ENCODE measurements around the gene KCNF1. TPM values are rescaled to one million over a fixed set of nuclear protein-coding genes. Genes with fewer than 3 reads are reported as not detected.
A peak's percentile ranks its signal among the peaks of the same experiment; 100 is the strongest.

Gene KCNF1
- not detected for polyA plus RNA-seq (ENCODE audit: low read depth in 6 of 6)

GRCh38 chr2:10911291-10912075, at the start of gene KCNF1:
Gene KCNF1 (plus strand): TSS chr2:10911934. CDS start chr2:10912427, 493 bp downstream.
- H3K4me1 Mint-ChIP-seq = peaks cover 0 to 6% (median 4%) of the 10 kb centered on the region in 3 donors
- ATAC-seq (ENCODE audit: low read depth in 2 of 2) (no peak), DNase-seq (no peak)
- H3K27ac Mint-ChIP-seq = peak within 1 kb of the TSS in 1 of 6 donors; percentile 24
- peaks cover 0 to 7% of the 10 kb centered on the region in 2 donors for H3K36me3 Mint-ChIP-seq
- H3K9me3 Mint-ChIP-seq = no peaks in the 10 kb centered on the region
- H3K4me3 Mint-ChIP-seq = peak within 1 kb of the TSS in 2 of 8 donors; percentile 14 to 25
- peaks cover 18 to 62% (median 47%) of the 10 kb centered on the region in 3 donors for H3K27me3 Mint-ChIP-seq

GRCh38 chr2:10862330-10862729, 49.4 kb upstream of the KCNF1 start:
- no peak overlapping the region for H3K4me3 Mint-ChIP-seq
- H3K4me1 Mint-ChIP-seq = peaks cover 16 to 32% (median 26%) of the 10 kb centered on the region in 3 donors
- H3K27me3 Mint-ChIP-seq = peaks cover 16 to 70% (median 62%) of the 10 kb centered on the region in 3 donors
- ATAC-seq (ENCODE audit: low read depth in 2 of 2) = no peak
- peak overlapping the region in 2 of 6 donors; percentile 38 to 46 for H3K27ac Mint-ChIP-seq
- no peaks in the 10 kb centered on the region for H3K9me3 Mint-ChIP-seq
- H3K36me3 Mint-ChIP-seq = no peaks in the 10 kb centered on the region
- DNase-seq = no peak

GRCh38 chr2:10863047-10863446, 48.7 kb upstream of the KCNF1 start:
- no peak for DNase-seq
- H3K4me3 Mint-ChIP-seq = peak overlapping the region in 1 of 8 donors; percentile 39
- peaks cover 16 to 68% (median 58%) of the 10 kb centered on the region in 3 donors for H3K27me3 Mint-ChIP-seq
- ATAC-seq (ENCODE audit: low read depth in 2 of 2) = no peak
- peaks cover 16 to 35% (median 26%) of the 10 kb centered on the region in 3 donors for H3K4me1 Mint-ChIP-seq
- H3K9me3 Mint-ChIP-seq = no peaks in the 10 kb centered on the region
- no peaks in the 10 kb centered on the region for H3K36me3 Mint-ChIP-seq
- H3K27ac Mint-ChIP-seq = peak overlapping the region in 1 of 6 donors; percentile 46

GRCh38 chr2:10863837-10864236, 47.9 kb upstream of the KCNF1 start:
- ATAC-seq (ENCODE audit: low read depth in 2 of 2) (peak; percentile 43 to 57), DNase-seq (no peak)
- no peaks in the 10 kb centered on the region for H3K36me3 Mint-ChIP-seq
- H3K27ac Mint-ChIP-seq = peak overlapping the region in 1 of 6 donors; percentile 29
- peaks cover 16 to 64% (median 52%) of the 10 kb centered on the region in 3 donors for H3K27me3 Mint-ChIP-seq
- no peaks in the 10 kb centered on the region for H3K9me3 Mint-ChIP-seq
- H3K4me3 Mint-ChIP-seq = peak overlapping the region in 2 of 8 donors; percentile 24 to 31
- H3K4me1 Mint-ChIP-seq = peaks cover 16 to 37% (median 26%) of the 10 kb centered on the region in 3 donors

GRCh38 chr2:10864251-10864650, 47.5 kb upstream of the KCNF1 start:
- Mint-ChIP-seq H3K27ac (peak overlapping the region in 1 of 6 donors; percentile 29), H3K4me1 (peaks cover 16 to 37% (median 26%) of the 10 kb centered on the region in 3 donors), H3K4me3 (peak overlapping the region in 3 of 8 donors; percentile 20 to 31 (median 24)), H3K9me3 (no peaks in the 10 kb centered on the region), H3K27me3 (peaks cover 13 to 60% (median 48%) of the 10 kb centered on the region in 3 donors), H3K36me3 (no peaks in the 10 kb centered on the region)
- ATAC-seq (ENCODE audit: low read depth in 2 of 2) (no peak), DNase-seq (no peak)

- H3K9me3 Mint-ChIP-seq = no peaks in the 10 kb centered on the region
- no peak overlapping the region for H3K27ac Mint-ChIP-seq
- no peaks in the 10 kb centered on the region for H3K36me3 Mint-ChIP-seq
- peaks cover 13 to 52% (median 41%) of the 10 kb centered on the region in 3 donors for H3K27me3 Mint-ChIP-seq
- peak; percentile 27 for DNase-seq
- peak; percentile 83 to 90 for ATAC-seq (ENCODE audit: low read depth in 2 of 2)
- peaks cover 16 to 37% (median 26%) of the 10 kb centered on the region in 3 donors for H3K4me1 Mint-ChIP-seq
- H3K4me3 Mint-ChIP-seq = peak overlapping the region in 4 of 8 donors; percentile 16 to 54 (median 36)
Measured at GRCh38 chr2:10864861-10865636, 46.7 kb upstream of the KCNF1 start.

GRCh38 chr2:10865841-10866240, 45.9 kb upstream of the KCNF1 start:
- peaks cover 16 to 37% (median 26%) of the 10 kb centered on the region in 3 donors for H3K4me1 Mint-ChIP-seq
- no peaks in the 10 kb centered on the region for H3K36me3 Mint-ChIP-seq
- ATAC-seq (ENCODE audit: low read depth in 2 of 2) = no peak
- H3K9me3 Mint-ChIP-seq = no peaks in the 10 kb centered on the region
- peaks cover 15 to 44% (median 35%) of the 10 kb centered on the region in 3 donors for H3K27me3 Mint-ChIP-seq
- no peak for DNase-seq
- H3K27ac Mint-ChIP-seq = no peak overlapping the region
- H3K4me3 Mint-ChIP-seq = peak overlapping the region in 1 of 8 donors; percentile 53

- peaks cover 0 to 9% of the 10 kb centered on the region in 2 donors for H3K36me3 Mint-ChIP-seq
- peak overlapping the region in 1 of 8 donors; percentile 12 for H3K4me3 Mint-ChIP-seq
- H3K4me1 Mint-ChIP-seq = peaks cover 12 to 32% (median 24%) of the 10 kb centered on the region in 3 donors
- H3K27me3 Mint-ChIP-seq = peaks cover 7 to 28% (median 16%) of the 10 kb centered on the region in 3 donors
- H3K9me3 Mint-ChIP-seq = peaks cover 2 to 9% (median 5%) of the 10 kb centered on the region in 7 donors
- peak overlapping the region in 1 of 6 donors; percentile 3 for H3K27ac Mint-ChIP-seq
- DNase-seq (no peak), ATAC-seq (ENCODE audit: low read depth in 2 of 2) (peak in 1 of 2 donors; percentile 32)
Measured at GRCh38 chr2:10867692-10868420, 43.9 kb upstream of the KCNF1 start.

GRCh38 chr2:10868465-10869314, 43.0 kb upstream of the KCNF1 start:
- H3K4me1 Mint-ChIP-seq = peaks cover 7 to 23% (median 17%) of the 10 kb centered on the region in 3 donors
- peaks cover 0 to 11% of the 10 kb centered on the region in 2 donors for H3K36me3 Mint-ChIP-seq
- peak overlapping the region in 1 of 8 donors; percentile 12 for H3K4me3 Mint-ChIP-seq
- no peak for ATAC-seq (ENCODE audit: low read depth in 2 of 2)
- H3K27me3 Mint-ChIP-seq = peaks cover 7 to 20% (median 11%) of the 10 kb centered on the region in 3 donors
- no peak for DNase-seq
- peaks cover 2 to 13% (median 8%) of the 10 kb centered on the region in 7 donors for H3K9me3 Mint-ChIP-seq
- H3K27ac Mint-ChIP-seq = peak overlapping the region in 1 of 6 donors; percentile 3

- peaks cover 14 to 22% (median 20%) of the 10 kb centered on the region in 3 donors for H3K27me3 Mint-ChIP-seq
- peaks cover 0 to 11% of the 10 kb centered on the region in 2 donors for H3K36me3 Mint-ChIP-seq
- no peak for DNase-seq
- H3K4me1 Mint-ChIP-seq = peaks cover 0 to 5% (median 0%) of the 10 kb centered on the region in 3 donors
- peaks cover 2 to 13% (median 8%) of the 10 kb centered on the region in 7 donors for H3K9me3 Mint-ChIP-seq
- H3K4me3 Mint-ChIP-seq = no peak overlapping the region
- no peak for ATAC-seq (ENCODE audit: low read depth in 2 of 2)
- no peak overlapping the region for H3K27ac Mint-ChIP-seq
Measured at GRCh38 chr2:10871978-10872377, 39.8 kb upstream of the KCNF1 start.

- Mint-ChIP-seq H3K9me3 (peaks cover 2 to 13% (median 8%) of the 10 kb centered on the region in 7 donors), H3K4me1 (peaks cover 0 to 2% (median 0%) of the 10 kb centered on the region in 3 donors), H3K27me3 (peaks cover 21 to 23% (median 22%) of the 10 kb centered on the region in 3 donors), H3K27ac (no peak overlapping the region), H3K4me3 (no peak overlapping the region), H3K36me3 (peaks cover 0 to 11% of the 10 kb centered on the region in 2 donors)
- no peak for ATAC-seq (ENCODE audit: low read depth in 2 of 2)
- no peak for DNase-seq
Measured at GRCh38 chr2:10873171-10873570, 38.6 kb upstream of the KCNF1 start.

Data from naive B cell (primary cell).